Liver (tissue), 3 donors: ENCODE measurements around the gene CASTOR1.

Experiments used
- GABPA ChIP-seq, 2 donors: IDR thresholded peaks in 1 of 2; conservative IDR thresholded peaks in 1 of 2; 2 replicates each; pipeline ENCODE4 v1.6.1; 2016; ENCODE audit warnings: antibody characterized with exemption in 2 of 2, mild to moderate bottlenecking in 1 of 2, moderate library complexity in 1 of 2
- HNF4A ChIP-seq, 2 donors: conservative IDR thresholded peaks; 2 replicates each; pipeline ENCODE4 v1.6.1; 2016; ENCODE audit warnings: antibody characterized with exemption in 2 of 2, mild to moderate bottlenecking in 2 of 2
- JUND ChIP-seq, 2 donors: IDR thresholded peaks; 2 replicates each; pipeline ENCODE4 v1.6.1; 2016; ENCODE audit warnings: antibody characterized with exemption in 2 of 2
- RAD21 ChIP-seq, 2 donors: IDR thresholded peaks; 2 replicates each; pipeline ENCODE4 v1.6.1; 2016; ENCODE audit warnings: antibody characterized with exemption in 2 of 2, mild to moderate bottlenecking in 2 of 2
- TAF1 ChIP-seq: conservative IDR thresholded peaks from 2 replicates; pipeline ENCODE4 v1.6.1; 2016; ENCODE audit warnings: antibody characterized with exemption, mild to moderate bottlenecking
- YY1 ChIP-seq: IDR thresholded peaks from 2 replicates; pipeline ENCODE4 v1.6.1; 2016; ENCODE audit warnings: antibody characterized with exemption, mild to moderate bottlenecking
- TF ChIP-seq, protein P1 (sequence below): fragments of 150-350 bp; IDR thresholded peaks from 2 replicates; pipeline ENCODE4 v1.5.1; 2017; ENCODE audit warnings: improper control_type of control experiment, low read depth, low read length; ENCODE audit not compliant: missing input control
- TF ChIP-seq, protein P2 (sequence below): IDR thresholded peaks from 2 replicates; pipeline ENCODE4 v1.6.1; 2016; ENCODE audit warnings: antibody characterized with exemption, mild to moderate bottlenecking
- TF ChIP-seq, protein P3 (sequence below): IDR thresholded peaks from 2 replicates; pipeline ENCODE4 v1.6.1; 2016; ENCODE audit warnings: antibody characterized with exemption
- TF ChIP-seq, protein P4 (sequence below): IDR thresholded peaks from 2 replicates; pipeline ENCODE4 v1.6.1; 2016; ENCODE audit warnings: antibody characterized with exemption
- donor health status: healthy.
- donor health status: healthy.

DNA sequence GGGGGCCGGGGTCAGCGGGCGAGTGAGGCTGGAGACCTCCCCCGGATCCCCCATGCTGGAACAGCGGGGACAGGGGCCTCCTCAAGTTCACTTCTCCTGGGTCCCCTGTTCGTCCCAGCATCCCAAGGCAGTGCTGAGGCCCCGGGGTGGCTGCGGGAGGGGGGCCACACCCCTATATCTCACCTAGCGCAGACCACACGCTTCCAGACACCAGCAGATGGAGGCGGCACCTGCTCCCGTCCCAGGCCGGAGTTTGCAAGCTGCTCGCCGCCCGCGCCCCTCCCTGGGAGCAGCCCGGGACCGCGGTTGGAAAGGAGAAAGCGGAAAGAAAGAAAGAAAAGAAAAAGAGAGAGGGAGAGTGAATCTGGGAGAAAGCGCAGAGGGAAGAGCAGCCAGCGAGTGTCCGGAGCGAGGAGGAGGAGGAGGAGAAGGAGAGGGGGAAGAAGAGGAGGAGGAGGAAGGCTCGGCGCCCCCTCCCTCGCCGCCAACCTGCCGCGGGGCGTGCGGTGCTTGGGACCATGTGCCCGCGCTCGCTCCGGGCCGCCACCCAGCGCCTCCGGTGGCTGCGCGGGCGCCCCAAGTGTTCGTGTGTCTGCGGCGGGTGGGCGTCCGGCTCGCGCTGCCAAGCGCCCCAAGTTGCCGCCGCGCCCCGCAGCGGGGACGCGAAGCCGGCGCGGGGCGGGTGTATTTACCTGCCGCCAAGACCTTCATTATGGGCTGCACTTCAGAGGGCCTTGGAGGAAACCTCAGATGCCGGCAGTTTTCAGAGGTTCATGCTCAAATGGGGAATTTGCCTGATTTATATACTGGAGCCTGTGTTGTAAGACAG is 43.1 kb downstream of the CASTOR1 start, which contains the start of gene LIF:
- TF ChIP-seq, protein P1, sequence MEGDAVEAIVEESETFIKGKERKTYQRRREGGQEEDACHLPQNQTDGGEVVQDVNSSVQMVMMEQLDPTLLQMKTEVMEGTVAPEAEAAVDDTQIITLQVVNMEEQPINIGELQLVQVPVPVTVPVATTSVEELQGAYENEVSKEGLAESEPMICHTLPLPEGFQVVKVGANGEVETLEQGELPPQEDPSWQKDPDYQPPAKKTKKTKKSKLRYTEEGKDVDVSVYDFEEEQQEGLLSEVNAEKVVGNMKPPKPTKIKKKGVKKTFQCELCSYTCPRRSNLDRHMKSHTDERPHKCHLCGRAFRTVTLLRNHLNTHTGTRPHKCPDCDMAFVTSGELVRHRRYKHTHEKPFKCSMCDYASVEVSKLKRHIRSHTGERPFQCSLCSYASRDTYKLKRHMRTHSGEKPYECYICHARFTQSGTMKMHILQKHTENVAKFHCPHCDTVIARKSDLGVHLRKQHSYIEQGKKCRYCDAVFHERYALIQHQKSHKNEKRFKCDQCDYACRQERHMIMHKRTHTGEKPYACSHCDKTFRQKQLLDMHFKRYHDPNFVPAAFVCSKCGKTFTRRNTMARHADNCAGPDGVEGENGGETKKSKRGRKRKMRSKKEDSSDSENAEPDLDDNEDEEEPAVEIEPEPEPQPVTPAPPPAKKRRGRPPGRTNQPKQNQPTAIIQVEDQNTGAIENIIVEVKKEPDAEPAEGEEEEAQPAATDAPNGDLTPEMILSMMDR = no peak
- TF ChIP-seq YY1 (no peak), HNF4A (conservative IDR thresholded peaks at IDR 0.05) (no peak), RAD21 (IDR thresholded peaks at IDR 0.05) (no peak), JUND (IDR thresholded peaks at IDR 0.05) (no peak), TAF1 (no peak), GABPA (IDR thresholded peaks at IDR 0.05 in 1 of 2, conservative IDR thresholded peaks at IDR 0.05 in 1 of 2) (no peak)
- TF ChIP-seq, protein P2, sequence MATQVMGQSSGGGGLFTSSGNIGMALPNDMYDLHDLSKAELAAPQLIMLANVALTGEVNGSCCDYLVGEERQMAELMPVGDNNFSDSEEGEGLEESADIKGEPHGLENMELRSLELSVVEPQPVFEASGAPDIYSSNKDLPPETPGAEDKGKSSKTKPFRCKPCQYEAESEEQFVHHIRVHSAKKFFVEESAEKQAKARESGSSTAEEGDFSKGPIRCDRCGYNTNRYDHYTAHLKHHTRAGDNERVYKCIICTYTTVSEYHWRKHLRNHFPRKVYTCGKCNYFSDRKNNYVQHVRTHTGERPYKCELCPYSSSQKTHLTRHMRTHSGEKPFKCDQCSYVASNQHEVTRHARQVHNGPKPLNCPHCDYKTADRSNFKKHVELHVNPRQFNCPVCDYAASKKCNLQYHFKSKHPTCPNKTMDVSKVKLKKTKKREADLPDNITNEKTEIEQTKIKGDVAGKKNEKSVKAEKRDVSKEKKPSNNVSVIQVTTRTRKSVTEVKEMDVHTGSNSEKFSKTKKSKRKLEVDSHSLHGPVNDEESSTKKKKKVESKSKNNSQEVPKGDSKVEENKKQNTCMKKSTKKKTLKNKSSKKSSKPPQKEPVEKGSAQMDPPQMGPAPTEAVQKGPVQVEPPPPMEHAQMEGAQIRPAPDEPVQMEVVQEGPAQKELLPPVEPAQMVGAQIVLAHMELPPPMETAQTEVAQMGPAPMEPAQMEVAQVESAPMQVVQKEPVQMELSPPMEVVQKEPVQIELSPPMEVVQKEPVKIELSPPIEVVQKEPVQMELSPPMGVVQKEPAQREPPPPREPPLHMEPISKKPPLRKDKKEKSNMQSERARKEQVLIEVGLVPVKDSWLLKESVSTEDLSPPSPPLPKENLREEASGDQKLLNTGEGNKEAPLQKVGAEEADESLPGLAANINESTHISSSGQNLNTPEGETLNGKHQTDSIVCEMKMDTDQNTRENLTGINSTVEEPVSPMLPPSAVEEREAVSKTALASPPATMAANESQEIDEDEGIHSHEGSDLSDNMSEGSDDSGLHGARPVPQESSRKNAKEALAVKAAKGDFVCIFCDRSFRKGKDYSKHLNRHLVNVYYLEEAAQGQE = no peak
- TF ChIP-seq, protein P3, sequence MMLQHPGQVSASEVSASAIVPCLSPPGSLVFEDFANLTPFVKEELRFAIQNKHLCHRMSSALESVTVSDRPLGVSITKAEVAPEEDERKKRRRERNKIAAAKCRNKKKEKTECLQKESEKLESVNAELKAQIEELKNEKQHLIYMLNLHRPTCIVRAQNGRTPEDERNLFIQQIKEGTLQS = no peak
- TF ChIP-seq, protein P4, sequence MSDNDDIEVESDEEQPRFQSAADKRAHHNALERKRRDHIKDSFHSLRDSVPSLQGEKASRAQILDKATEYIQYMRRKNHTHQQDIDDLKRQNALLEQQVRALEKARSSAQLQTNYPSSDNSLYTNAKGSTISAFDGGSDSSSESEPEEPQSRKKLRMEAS = no peak
